Measurements from ENCODE around the gene ZDHHC8. TPM values are rescaled to one million over a fixed set of nuclear protein-coding genes. Genes with fewer than 3 reads are reported as not detected.

The ZDHHC8 gene
- total RNA-seq, 1 donor from 2014 or later, result 35.5 TPM

DNA sequence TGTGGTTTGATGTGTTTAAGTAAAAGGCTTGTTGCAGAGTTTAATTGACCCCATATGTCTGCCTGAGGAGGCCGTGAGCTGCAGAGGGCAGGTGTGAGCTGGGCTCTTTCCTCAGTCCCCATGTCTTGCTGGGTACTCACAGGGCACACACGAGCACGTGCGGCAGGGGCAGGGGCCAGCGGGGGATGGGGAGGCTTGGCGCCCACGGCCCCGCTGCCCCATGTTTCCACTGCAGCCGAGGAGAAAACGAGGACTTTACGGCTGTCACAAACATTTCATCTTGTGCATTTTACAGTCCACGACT is 43.9 kb downstream of the ZDHHC8 start:
- Histone ChIP-seq H3K4me1 (no peaks in the 10 kb centered on the region), H3K27ac (no peak overlapping the region), H3K27me3 (no peaks in the 10 kb centered on the region), H3K36me3 (no peaks in the 10 kb centered on the region), H3K4me3 (no peak overlapping the region), H3K9me3 (no peaks in the 10 kb centered on the region)
- no peak for DNase-seq (ENCODE audit: low spot score in 2 of 2)
- intact Hi-C loops (cut with DNase I), result no loop called here
- TF ChIP-seq, protein P1, sequence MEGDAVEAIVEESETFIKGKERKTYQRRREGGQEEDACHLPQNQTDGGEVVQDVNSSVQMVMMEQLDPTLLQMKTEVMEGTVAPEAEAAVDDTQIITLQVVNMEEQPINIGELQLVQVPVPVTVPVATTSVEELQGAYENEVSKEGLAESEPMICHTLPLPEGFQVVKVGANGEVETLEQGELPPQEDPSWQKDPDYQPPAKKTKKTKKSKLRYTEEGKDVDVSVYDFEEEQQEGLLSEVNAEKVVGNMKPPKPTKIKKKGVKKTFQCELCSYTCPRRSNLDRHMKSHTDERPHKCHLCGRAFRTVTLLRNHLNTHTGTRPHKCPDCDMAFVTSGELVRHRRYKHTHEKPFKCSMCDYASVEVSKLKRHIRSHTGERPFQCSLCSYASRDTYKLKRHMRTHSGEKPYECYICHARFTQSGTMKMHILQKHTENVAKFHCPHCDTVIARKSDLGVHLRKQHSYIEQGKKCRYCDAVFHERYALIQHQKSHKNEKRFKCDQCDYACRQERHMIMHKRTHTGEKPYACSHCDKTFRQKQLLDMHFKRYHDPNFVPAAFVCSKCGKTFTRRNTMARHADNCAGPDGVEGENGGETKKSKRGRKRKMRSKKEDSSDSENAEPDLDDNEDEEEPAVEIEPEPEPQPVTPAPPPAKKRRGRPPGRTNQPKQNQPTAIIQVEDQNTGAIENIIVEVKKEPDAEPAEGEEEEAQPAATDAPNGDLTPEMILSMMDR (IDR thresholded peaks at IDR 0.05), result no peak

GRCh38 chr22:20176421-20177085 is 44.9 kb downstream of the ZDHHC8 start:
- H3K9me3 ChIP-seq, result no peaks in the 10 kb centered on the region
- H3K4me1 ChIP-seq, result no peaks in the 10 kb centered on the region
- H3K27ac ChIP-seq, result no peak overlapping the region
- no peaks in the 10 kb centered on the region for H3K27me3 ChIP-seq
- intact Hi-C loops (cut with DNase I), result no loop called here
- H3K4me3 ChIP-seq, result no peak overlapping the region
- H3K36me3 ChIP-seq, result no peaks in the 10 kb centered on the region
- TF ChIP-seq, protein P1 (IDR thresholded peaks at IDR 0.05), result no peak
- no peak for DNase-seq (ENCODE audit: low spot score in 2 of 2)

DNA sequence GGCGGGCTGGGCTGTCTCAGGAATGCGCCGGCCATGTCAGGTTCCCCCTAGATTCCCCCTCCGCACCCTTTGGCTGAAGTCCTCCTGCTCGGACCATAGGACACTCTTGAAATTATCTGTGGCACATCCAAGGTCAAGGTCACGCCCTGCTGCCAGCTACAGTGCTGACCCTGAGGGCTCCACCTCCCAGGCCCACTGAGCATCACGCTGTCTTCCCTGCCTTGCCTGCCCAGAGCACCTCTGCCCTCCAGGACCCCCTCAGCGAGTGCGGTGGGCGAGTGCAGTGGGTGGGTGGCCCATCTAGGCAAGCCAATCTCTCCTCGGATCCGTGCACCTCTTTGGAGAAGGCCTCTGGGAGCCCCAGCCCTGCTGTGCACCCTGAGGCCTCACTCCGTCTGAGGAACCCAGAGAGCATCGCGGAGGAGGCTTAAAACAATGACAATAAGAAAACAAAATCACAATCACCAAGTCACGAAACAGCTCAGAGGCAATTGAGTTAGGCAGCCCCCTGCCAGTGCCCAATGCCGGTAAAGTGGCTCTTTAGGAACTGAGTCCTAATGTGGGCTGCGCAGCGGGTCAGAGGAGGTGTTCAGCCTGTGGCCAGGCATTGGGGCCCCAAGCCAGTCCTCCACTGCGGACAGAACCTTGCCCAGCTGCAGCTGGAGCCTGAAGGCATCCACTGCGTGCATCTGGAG is 45.8 kb downstream of the ZDHHC8 start:
- intact Hi-C loops (cut with DNase I), result no loop called here
- H3K27ac ChIP-seq, result no peak overlapping the region
- H3K27me3 ChIP-seq, result no peaks in the 10 kb centered on the region

DNA sequence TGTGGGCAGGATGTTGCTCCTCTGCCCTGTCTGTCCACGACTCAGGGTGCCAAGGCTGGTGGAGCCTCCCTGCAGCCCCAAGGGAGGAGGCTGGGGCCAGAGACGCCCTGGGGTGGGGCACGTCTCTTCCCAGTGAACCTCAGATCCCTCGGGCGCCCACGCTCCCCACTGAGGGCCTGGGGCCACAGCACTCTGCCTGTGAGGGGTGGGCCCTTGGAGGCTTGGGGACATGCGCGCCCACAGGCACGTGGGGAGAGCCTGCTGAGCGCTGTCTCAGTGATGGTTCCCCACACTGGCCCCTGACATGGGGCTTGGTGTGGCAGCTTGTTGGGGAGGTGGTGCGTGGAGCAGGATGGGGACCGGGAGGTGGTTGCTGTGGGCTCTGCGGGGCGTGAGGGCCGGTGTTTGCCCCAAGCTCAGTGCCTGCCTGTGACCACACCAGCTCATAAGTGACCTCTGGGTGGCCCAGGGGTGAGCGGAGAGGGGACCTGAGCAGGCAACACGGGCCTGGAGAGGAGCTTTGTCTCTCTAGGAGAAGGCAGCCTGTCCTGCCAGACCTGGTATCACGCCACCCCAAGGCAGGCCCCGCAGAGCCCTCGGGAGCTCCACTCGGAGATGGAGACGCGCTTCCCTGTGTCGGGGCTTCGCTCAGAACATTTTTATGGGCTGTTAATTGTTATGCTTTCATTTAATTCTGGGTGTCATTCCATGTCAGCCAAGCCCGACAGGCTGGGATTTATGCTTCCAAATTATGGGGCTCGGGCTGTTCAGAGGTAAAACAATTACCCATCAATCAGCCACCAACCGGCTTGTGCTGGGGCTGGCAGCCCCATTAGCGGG is 46.7 kb downstream of the ZDHHC8 start:
- Histone ChIP-seq H3K4me1 (no peaks in the 10 kb centered on the region), H3K27me3 (no peaks in the 10 kb centered on the region), H3K27ac (no peak overlapping the region), H3K36me3 (no peaks in the 10 kb centered on the region), H3K9me3 (no peaks in the 10 kb centered on the region), H3K4me3 (no peak overlapping the region)
- TF ChIP-seq, protein P1 (IDR thresholded peaks at IDR 0.05), result no peak
- DNase-seq (ENCODE audit: low spot score in 2 of 2), result no peak
- intact Hi-C loops (cut with DNase I), result no loop called here

More for the DNA sequence above, 45.8 kb downstream of the ZDHHC8 start:
- no peaks in the 10 kb centered on the region for H3K9me3 ChIP-seq
- no peaks in the 10 kb centered on the region for H3K36me3 ChIP-seq
- no peak overlapping the region for H3K4me3 ChIP-seq
- TF ChIP-seq, protein P1 (IDR thresholded peaks at IDR 0.05), result no peak
- DNase-seq (ENCODE audit: low spot score in 2 of 2), result no peak
- H3K4me1 ChIP-seq, result no peaks in the 10 kb centered on the region

- H3K27me3 ChIP-seq, result no peaks in the 10 kb centered on the region
- intact Hi-C loops (cut with DNase I), result no loop called here
- H3K4me1 ChIP-seq, result no peaks in the 10 kb centered on the region
- TF ChIP-seq, protein P1 (IDR thresholded peaks at IDR 0.05), result no peak
- no peak overlapping the region for H3K4me3 ChIP-seq
- H3K27ac ChIP-seq, result no peak overlapping the region
- no peaks in the 10 kb centered on the region for H3K9me3 ChIP-seq
- H3K36me3 ChIP-seq, result no peaks in the 10 kb centered on the region
- no peak for DNase-seq (ENCODE audit: low spot score in 2 of 2)
Observed at GRCh38 chr22:20178915-20179227, 47.3 kb downstream of the ZDHHC8 start.
